ENCODE data around the gene NUTF2.

NUTF2 gene

DNA sequence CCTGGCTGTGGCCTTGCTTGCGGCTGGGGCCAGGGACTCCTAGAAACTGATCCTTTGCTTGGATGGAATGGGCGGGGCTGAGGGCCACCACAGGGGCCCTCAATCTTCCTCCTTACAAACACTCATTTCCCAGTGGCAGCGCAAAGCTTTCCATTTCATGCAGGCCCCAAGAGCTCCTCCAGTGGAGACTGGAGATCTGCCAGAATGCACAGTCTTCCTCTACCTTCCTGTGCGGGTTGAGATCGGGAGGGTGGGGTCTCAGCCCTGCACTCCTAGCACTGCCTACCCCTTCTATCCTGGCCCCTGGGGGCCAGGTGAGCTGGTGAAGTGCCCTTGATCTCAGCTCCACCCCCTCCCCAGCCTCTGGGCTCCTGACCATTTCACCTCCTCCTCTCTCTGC, 39.7 kb downstream of the NUTF2 start:
- Histone ChIP-seq H3K4me3 (no peak overlapping the region), H3K9ac (ENCODE audit: insufficient read length) (no peak overlapping the region), H3K9me3 (ENCODE audit: low read depth, low read length) (no peaks in the 10 kb centered on the region), H3K36me3 (ENCODE audit: insufficient read depth, low read length) (peaks cover 7% of the 10 kb centered on the region; the same call in 1 of the 2 replicates), H3K27ac (no peak overlapping the region)
- DNase-seq (ENCODE audit: low read depth, low spot score) = no peak
- TF ChIP-seq EZH2 (IDR thresholded peaks at IDR 0.05) (no peak), POLR2AphosphoS5 (IDR thresholded peaks at IDR 0.05; ENCODE audit: borderline replicate concordance, low read depth, low read length) (no peak), FOXP2 (optimal IDR thresholded peaks at IDR 0.05; ENCODE audit: control extremely low read depth, extremely low read length, insufficient read depth) (no peak)

DNA sequence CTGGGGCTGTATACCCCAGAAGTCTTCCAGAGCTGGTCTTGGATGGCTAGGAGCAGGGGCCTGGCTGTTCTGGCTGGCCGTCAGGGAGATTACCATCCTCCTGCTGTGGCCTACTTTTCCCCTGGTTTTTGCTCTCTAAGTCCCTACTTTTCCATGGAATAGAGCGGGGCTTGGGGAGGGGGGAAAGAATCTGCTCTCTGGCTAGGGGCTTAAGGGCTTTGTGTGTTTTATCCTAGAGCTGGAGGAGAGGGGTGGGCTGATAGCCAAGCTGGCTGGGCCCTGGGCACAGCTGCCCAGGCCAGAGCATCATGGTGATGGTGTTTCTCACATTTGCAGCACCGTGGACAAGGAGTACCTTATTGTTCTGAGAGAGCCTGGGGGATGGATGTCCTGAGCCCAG, 41.6 kb downstream of the NUTF2 start:
- H3K27ac ChIP-seq = no peak overlapping the region
- H3K4me3 ChIP-seq = no peak overlapping the region
- DNase-seq (ENCODE audit: low read depth, low spot score) = no peak
- H3K9ac ChIP-seq (ENCODE audit: insufficient read length) = no peak overlapping the region
- TF ChIP-seq EZH2 (IDR thresholded peaks at IDR 0.05) = no peak
- no peak for TF ChIP-seq POLR2AphosphoS5 (IDR thresholded peaks at IDR 0.05; ENCODE audit: borderline replicate concordance, low read depth, low read length)
- TF ChIP-seq FOXP2 (optimal IDR thresholded peaks at IDR 0.05; ENCODE audit: control extremely low read depth, extremely low read length, insufficient read depth) = no peak
- no peaks in the 10 kb centered on the region for H3K9me3 ChIP-seq (ENCODE audit: low read depth, low read length)
- H3K36me3 ChIP-seq (ENCODE audit: insufficient read depth, low read length) = peaks cover 4% of the 10 kb centered on the region; the same call in 1 of the 2 replicates

DNA sequence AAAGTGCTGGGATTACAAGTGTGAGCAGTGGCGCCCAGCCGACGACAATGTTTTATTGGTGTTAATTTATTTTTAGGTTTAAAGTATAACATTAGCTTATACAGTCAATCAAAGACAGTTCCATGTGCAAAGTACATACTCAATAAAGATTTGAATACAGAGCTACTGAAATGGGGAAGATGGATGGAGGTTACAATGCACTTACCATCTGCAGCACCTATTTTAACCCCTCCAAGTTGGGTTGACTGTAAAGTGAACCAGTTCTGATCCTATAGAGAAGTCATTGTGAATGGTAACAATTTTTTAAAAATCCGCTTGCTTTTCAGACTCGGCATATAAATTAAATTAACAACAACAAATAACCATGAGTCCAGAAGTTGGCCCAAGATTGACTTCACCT, 45.6 kb downstream of the NUTF2 start:
- DNase-seq (ENCODE audit: low read depth, low spot score) = no peak
- H3K9me3 ChIP-seq (ENCODE audit: low read depth, low read length) = no peaks in the 10 kb centered on the region
- H3K4me3 ChIP-seq = peak overlapping the region; percentile 78
- H3K9ac ChIP-seq (ENCODE audit: insufficient read length) = peak overlapping the region; percentile 73
- H3K27ac ChIP-seq = no peak overlapping the region
- TF ChIP-seq EZH2 (IDR thresholded peaks at IDR 0.05) (no peak), FOXP2 (optimal IDR thresholded peaks at IDR 0.05; ENCODE audit: control extremely low read depth, extremely low read length, insufficient read depth) (no peak), POLR2AphosphoS5 (IDR thresholded peaks at IDR 0.05; ENCODE audit: borderline replicate concordance, low read depth, low read length) (no peak)
- no peaks in the 10 kb centered on the region for H3K36me3 ChIP-seq (ENCODE audit: insufficient read depth, low read length)

- H3K4me3 ChIP-seq = peak within 1 kb of the TSS; percentile 84
- peak within 1 kb of the TSS; percentile 89 for H3K9ac ChIP-seq (ENCODE audit: insufficient read length)
- DNase-seq (ENCODE audit: low read depth, low spot score) = peak; percentile 26
- H3K27ac ChIP-seq = no peak within 1 kb of the TSS
- no peaks in the 10 kb centered on the region for H3K36me3 ChIP-seq (ENCODE audit: insufficient read depth, low read length)
- H3K9me3 ChIP-seq (ENCODE audit: low read depth, low read length) = no peaks in the 10 kb centered on the region
- no peak for TF ChIP-seq FOXP2 (optimal IDR thresholded peaks at IDR 0.05; ENCODE audit: control extremely low read depth, extremely low read length, insufficient read depth)
- no peak for TF ChIP-seq EZH2 (IDR thresholded peaks at IDR 0.05)
- peak; percentile 60; the same call in 1 of the 2 replicates for TF ChIP-seq POLR2AphosphoS5 (IDR thresholded peaks at IDR 0.05; ENCODE audit: borderline replicate concordance, low read depth, low read length)
These were observed 46.4 kb downstream of the NUTF2 start, which contains the start of gene PSKH1 for GRCh38 chr16:67892899-67893742. TSS of gene PSKH1 (plus strand) at chr16:67893254. CDS start at chr16:67908750, 15,496 bp downstream.

DNA sequence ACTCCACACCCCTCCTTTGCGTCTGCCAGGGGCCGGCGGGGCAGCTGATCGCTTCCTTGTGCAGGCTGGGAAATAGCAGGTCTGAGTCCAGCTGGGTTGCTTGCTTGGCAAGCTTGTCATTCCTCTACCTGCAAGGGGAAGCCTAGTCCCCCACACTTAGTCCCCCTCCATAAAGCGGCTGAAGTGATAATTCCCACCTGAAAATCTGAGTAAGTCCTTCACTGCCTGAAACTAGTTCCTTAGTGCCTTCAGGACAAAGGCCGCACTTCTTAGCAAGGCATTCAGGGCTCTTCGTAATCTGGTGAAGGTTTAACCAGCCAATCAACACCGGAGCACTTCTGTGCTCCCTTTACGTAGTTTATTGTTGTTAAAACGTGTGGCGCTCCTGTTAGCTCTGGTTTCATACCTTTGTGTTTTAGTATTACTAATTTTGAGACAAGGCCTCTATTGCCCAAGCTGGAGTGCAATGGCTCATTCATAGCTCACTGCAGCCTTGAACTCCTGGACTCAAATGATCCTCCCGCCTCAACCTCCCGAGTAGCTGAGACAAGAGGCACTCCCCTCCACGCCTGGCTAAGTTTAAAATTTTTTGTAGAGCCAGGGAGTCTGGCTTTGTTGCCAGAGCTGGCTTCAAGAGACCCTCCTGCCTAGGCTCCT, 47.1 kb downstream of the NUTF2 start:
- no peaks in the 10 kb centered on the region for H3K36me3 ChIP-seq (ENCODE audit: insufficient read depth, low read length)
- peak overlapping the region; percentile 84 for H3K4me3 ChIP-seq
- H3K9me3 ChIP-seq (ENCODE audit: low read depth, low read length) = no peaks in the 10 kb centered on the region
- TF ChIP-seq POLR2AphosphoS5 (IDR thresholded peaks at IDR 0.05; ENCODE audit: borderline replicate concordance, low read depth, low read length) (no peak), FOXP2 (optimal IDR thresholded peaks at IDR 0.05; ENCODE audit: control extremely low read depth, extremely low read length, insufficient read depth) (no peak), EZH2 (IDR thresholded peaks at IDR 0.05) (no peak)
- peak overlapping the region; percentile 89 for H3K9ac ChIP-seq (ENCODE audit: insufficient read length)
- no peak for DNase-seq (ENCODE audit: low read depth, low spot score)
- H3K27ac ChIP-seq = no peak overlapping the region

DNA sequence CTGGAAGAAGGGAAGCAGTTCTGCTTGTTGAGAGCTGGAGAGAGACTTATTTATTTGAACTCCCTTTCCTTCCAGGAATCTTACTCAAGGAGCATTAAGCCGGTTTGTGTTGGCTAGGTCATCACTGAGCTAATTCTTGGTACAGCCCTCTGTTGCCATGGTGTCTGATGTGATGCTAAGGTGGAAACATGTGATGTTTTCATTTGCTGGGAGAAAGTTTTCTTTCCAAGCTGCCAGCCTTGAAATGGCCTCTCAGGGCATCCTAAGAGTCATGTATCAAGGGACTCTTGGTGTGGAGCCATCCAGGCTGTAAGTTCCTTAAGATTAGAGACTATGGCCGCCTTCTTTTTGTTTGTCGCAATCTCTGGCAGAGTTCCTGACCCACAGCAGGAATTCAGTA, 50.5 kb downstream of the NUTF2 start:
- H3K9ac ChIP-seq (ENCODE audit: insufficient read length) = no peak overlapping the region
- TF ChIP-seq EZH2 (IDR thresholded peaks at IDR 0.05) = no peak

DNA sequence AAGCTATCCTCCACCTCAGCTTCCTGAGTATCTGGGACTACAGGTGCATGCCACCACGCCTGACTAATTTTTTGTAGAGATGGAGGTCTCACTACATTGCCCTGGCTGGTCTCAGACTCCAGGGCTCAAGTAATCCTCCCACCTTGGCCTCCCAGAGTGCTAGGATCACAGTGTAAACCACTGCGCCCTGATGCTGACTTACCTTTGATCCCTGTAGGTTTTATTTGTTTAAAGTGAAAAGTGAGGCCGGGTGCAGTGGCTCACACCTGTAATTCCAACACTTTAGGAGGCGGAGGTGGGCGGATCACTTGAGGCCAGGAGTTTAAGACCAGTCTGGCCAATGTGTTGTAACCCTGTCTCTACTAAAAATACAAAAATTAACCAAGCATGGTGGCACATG, 55.0 kb downstream of the NUTF2 start:
- no peak overlapping the region for H3K4me3 ChIP-seq
- no peaks in the 10 kb centered on the region for H3K36me3 ChIP-seq (ENCODE audit: insufficient read depth, low read length)
- no peak for DNase-seq (ENCODE audit: low read depth, low spot score)
- no peaks in the 10 kb centered on the region for H3K9me3 ChIP-seq (ENCODE audit: low read depth, low read length)
- no peak overlapping the region for H3K9ac ChIP-seq (ENCODE audit: insufficient read length)
- H3K27ac ChIP-seq = no peak overlapping the region
- TF ChIP-seq EZH2 (IDR thresholded peaks at IDR 0.05) = no peak
- no peak for TF ChIP-seq POLR2AphosphoS5 (IDR thresholded peaks at IDR 0.05; ENCODE audit: borderline replicate concordance, low read depth, low read length)
- TF ChIP-seq FOXP2 (optimal IDR thresholded peaks at IDR 0.05; ENCODE audit: control extremely low read depth, extremely low read length, insufficient read depth) = no peak

More for the DNA sequence above, 50.5 kb downstream of the NUTF2 start:
- no peak overlapping the region for H3K4me3 ChIP-seq
- no peak overlapping the region for H3K27ac ChIP-seq
- DNase-seq (ENCODE audit: low read depth, low spot score) = no peak
- no peaks in the 10 kb centered on the region for H3K9me3 ChIP-seq (ENCODE audit: low read depth, low read length)
- no peaks in the 10 kb centered on the region for H3K36me3 ChIP-seq (ENCODE audit: insufficient read depth, low read length)

GRCh38 chr16:67902831-67903230, 56.1 kb downstream of the NUTF2 start:
- H3K4me3 ChIP-seq = no peak overlapping the region
- no peak overlapping the region for H3K27ac ChIP-seq
- no peaks in the 10 kb centered on the region for H3K9me3 ChIP-seq (ENCODE audit: low read depth, low read length)
- no peaks in the 10 kb centered on the region for H3K36me3 ChIP-seq (ENCODE audit: insufficient read depth, low read length)
- no peak overlapping the region for H3K9ac ChIP-seq (ENCODE audit: insufficient read length)
- DNase-seq (ENCODE audit: low read depth, low spot score) = no peak
- TF ChIP-seq FOXP2 (optimal IDR thresholded peaks at IDR 0.05; ENCODE audit: control extremely low read depth, extremely low read length, insufficient read depth) (no peak), EZH2 (IDR thresholded peaks at IDR 0.05) (no peak), POLR2AphosphoS5 (IDR thresholded peaks at IDR 0.05; ENCODE audit: borderline replicate concordance, low read depth, low read length) (no peak)

Data from SK-N-MC (cell line).